Measurements from ENCODE around the gene REPS1. TPM values are rescaled to one million over a fixed set of nuclear protein-coding genes. Genes with fewer than 3 reads are reported as not detected.
"Not testable (repeated sequence)": the region's sequence is repeated elsewhere in the genome, so short reads cannot be mapped to it uniquely, and the experiment has no call there.

REPS1 gene
- total and polyA plus RNA-seq, 2 donors from 2014 or later: 33.4 to 37.0 TPM

- peak overlapping the region; percentile 83 to 86 (median 84) for H3K4me3 ChIP-seq (ENCODE audit: low read length in 3 of 3)
- TF ChIP-seq CTCF (IDR thresholded peaks at IDR 0.05; ENCODE audit: borderline replicate concordance, extremely low read depth, insufficient read depth): no peak
- H3K4me1 ChIP-seq (ENCODE audit: control insufficient read depth in 2 of 3, insufficient read depth in 2 of 3, low read depth in 1 of 3, low read length in 3 of 3): peaks cover 2 to 6% (median 5%) of the 10 kb centered on the region in 3 donors
- H3K27me3 ChIP-seq (ENCODE audit: control insufficient read depth, insufficient read depth, low read length): no peaks in the 10 kb centered on the region
- FAIRE-seq (no peak), DNase-seq (no peak)
- intact Hi-C loops (cut with DNase I): no loop called here
- H3K27ac ChIP-seq (ENCODE audit: low read depth in 2 of 2, low read length in 2 of 2): peak overlapping the region in 1 of 2 donors; percentile 38
- no peaks in the 10 kb centered on the region for H3K36me3 ChIP-seq (ENCODE audit: control insufficient read depth in 2 of 3, insufficient read depth in 3 of 3, low read length in 3 of 3)
- H3K9ac ChIP-seq (ENCODE audit: low read length in 3 of 3): peak overlapping the region; percentile 32 to 72 (median 65)
- no peaks in the 10 kb centered on the region for H3K9me3 ChIP-seq (ENCODE audit: control insufficient read depth in 2 of 3, insufficient read depth in 1 of 3, low read length in 3 of 3)
Observed at GRCh38 chr6:139028215-139028657, 40.2 kb upstream of the REPS1 start.

- Histone ChIP-seq H3K27me3 (ENCODE audit: control insufficient read depth, insufficient read depth, low read length) (no peaks in the 10 kb centered on the region), H3K9me3 (ENCODE audit: control insufficient read depth in 2 of 3, insufficient read depth in 1 of 3, low read length in 3 of 3) (no peaks in the 10 kb centered on the region), H3K4me3 (ENCODE audit: low read length in 3 of 3) (peak overlapping the region; percentile 83 to 86 (median 84)), H3K9ac (ENCODE audit: low read length in 3 of 3) (peak overlapping the region in 2 of 3 donors; percentile 32 to 72), H3K4me1 (ENCODE audit: control insufficient read depth in 2 of 3, insufficient read depth in 2 of 3, low read depth in 1 of 3, low read length in 3 of 3) (peaks cover 2 to 6% (median 5%) of the 10 kb centered on the region in 3 donors), H3K36me3 (ENCODE audit: control insufficient read depth in 2 of 3, insufficient read depth in 3 of 3, low read length in 3 of 3) (no peaks in the 10 kb centered on the region), H3K27ac (ENCODE audit: low read depth in 2 of 2, low read length in 2 of 2) (peak overlapping the region in 1 of 2 donors; percentile 38)
- DNase-seq (peak in 4 of 5 donors; percentile 20 to 65 (median 51)), FAIRE-seq (no peak)
- intact Hi-C loops (cut with DNase I): no loop called here
- no peak for TF ChIP-seq CTCF (IDR thresholded peaks at IDR 0.05; ENCODE audit: borderline replicate concordance, extremely low read depth, insufficient read depth)
Observed at GRCh38 chr6:139027620-139028182, 39.6 kb upstream of the REPS1 start.

GRCh38 chr6:139025416-139025815, 37.4 kb upstream of the REPS1 start:
- H3K27me3 ChIP-seq (ENCODE audit: control insufficient read depth, insufficient read depth, low read length); DNase-seq; H3K36me3 ChIP-seq (ENCODE audit: control insufficient read depth in 2 of 3, insufficient read depth in 3 of 3, low read length in 3 of 3); FAIRE-seq; H3K4me1 ChIP-seq (ENCODE audit: control insufficient read depth in 2 of 3, insufficient read depth in 2 of 3, low read depth in 1 of 3, low read length in 3 of 3); H3K9me3 ChIP-seq (ENCODE audit: control insufficient read depth in 2 of 3, insufficient read depth in 1 of 3, low read length in 3 of 3); H3K9ac ChIP-seq (ENCODE audit: low read length in 3 of 3); intact Hi-C loops (cut with DNase I); H3K4me3 ChIP-seq (ENCODE audit: low read length in 3 of 3); H3K27ac ChIP-seq (ENCODE audit: low read depth in 2 of 2, low read length in 2 of 2): not testable (repeated sequence)

GRCh38 chr6:139020689-139021088, 32.6 kb upstream of the REPS1 start:
- no peaks in the 10 kb centered on the region for H3K36me3 ChIP-seq (ENCODE audit: control insufficient read depth in 2 of 3, insufficient read depth in 3 of 3, low read length in 3 of 3)
- no peak overlapping the region for H3K27ac ChIP-seq (ENCODE audit: low read depth in 2 of 2, low read length in 2 of 2)
- no peaks in the 10 kb centered on the region for H3K27me3 ChIP-seq (ENCODE audit: control insufficient read depth, insufficient read depth, low read length)
- no peak for FAIRE-seq
- no peak for DNase-seq
- no peak for TF ChIP-seq CTCF (IDR thresholded peaks at IDR 0.05; ENCODE audit: borderline replicate concordance, extremely low read depth, insufficient read depth)
- H3K9me3 ChIP-seq (ENCODE audit: control insufficient read depth in 2 of 3, insufficient read depth in 1 of 3, low read length in 3 of 3): no peaks in the 10 kb centered on the region
- H3K4me3 ChIP-seq (ENCODE audit: low read length in 3 of 3): no peak overlapping the region
- peaks cover 6 to 12% (median 6%) of the 10 kb centered on the region in 3 donors for H3K4me1 ChIP-seq (ENCODE audit: control insufficient read depth in 2 of 3, insufficient read depth in 2 of 3, low read depth in 1 of 3, low read length in 3 of 3)
- H3K9ac ChIP-seq (ENCODE audit: low read length in 3 of 3): no peak overlapping the region
- intact Hi-C loops (cut with DNase I): no loop called here

Measured in kidney (tissue), 14 donors.